K562 (cell line): ENCODE results near the gene HRH1. TPM values are rescaled to one million over a fixed set of nuclear protein-coding genes. Genes with fewer than 3 reads are reported as not detected.

ENCODE experiments used
- ATAC-seq: fragments of 200-7000 bp; cut with Tn5 transposase; 3 replicates; pipeline ENCODE4 v1.9.1; 2020; ENCODE audit warnings: moderate library complexity
- BruUV-seq: library from RNA; stranded (reverse); fragments of 400-500 nt; replicated peaks from 2 replicates; lab custom pipeline; 2021; lab: Mats Ljungman, UMichigan
- CTCF ChIA-PET: fragments of 300-600 bp; formaldehyde crosslinking; extraction: SDS; loops from one replicate; lab custom pipeline; 2021; ENCODE audit warnings: low intra/inter-chr PET ratio; lab: Yijun Ruan, JAX
- POLR2A ChIA-PET: fragments of 300-600, 350-650 bp; sonication (Branson Sonifier 250); formaldehyde crosslinking; extraction: SDS; loops from one replicate; lab custom pipeline; 2021; ENCODE audit warnings: antibody characterized with exemption, inconsistent platforms; lab: Yijun Ruan, JAX
- DNase-seq, 4 experiments: peaks; one replicate each; pipeline versions ENCODE4 v3.0.0 to v3.0.0-alpha.2; 2011 to 2018; ENCODE audit warnings: low spot score in 3 of 4, mixed read lengths in 3 of 4; ENCODE audit errors: extremely low read depth in 1 of 4
- FAIRE-seq: peaks from 2 replicates; lab custom pipeline; 2011; peaks lifted over from hg19 to GRCh38; lab: Jason Lieb, UNC
- H2AFZ ChIP-seq: 2 replicates; pipeline ENCODE4 v1.6.0; 2011; ENCODE audit warnings: low read depth, low read length, control low read depth, inconsistent platforms
- H3K27ac ChIP-seq: fragments of 200-600 bp; 3 replicates; pipeline ENCODE4 v1.8.0; 2011; ENCODE audit warnings: low read depth, mild to moderate bottlenecking, control low read depth, inconsistent platforms, low read length, moderate library complexity, mixed read lengths; ENCODE audit errors: extremely low read depth
- H3K27me3 ChIP-seq, 2 experiments: fragments of 300-600 bp in 1 of 2; 2 replicates in 1 of 2; 3 replicates in 1 of 2; pipeline versions ENCODE4 v1.6.0 to v1.8.0; 2011; ENCODE audit warnings: inconsistent platforms in 2 of 2, low read length in 2 of 2, mild to moderate bottlenecking in 1 of 2, mixed read lengths in 1 of 2, moderate library complexity in 1 of 2; ENCODE audit not compliant: control insufficient read depth in 2 of 2, insufficient read depth in 2 of 2
- H3K36me3 ChIP-seq: fragments of 300-600 bp; 3 replicates; pipeline ENCODE4 v1.8.0; 2011; ENCODE audit warnings: mild to moderate bottlenecking, low read length, inconsistent platforms; ENCODE audit not compliant: control insufficient read depth, insufficient read depth
- H3K4me1 ChIP-seq, 2 experiments: fragments of 200-600 bp in 1 of 2; replicated peaks in 1 of 2; 2 replicates in 1 of 2; 3 replicates in 1 of 2; pipeline versions ENCODE4 v1.5.1 to v1.8.0; 2011; ENCODE audit warnings: inconsistent platforms in 2 of 2, low read length in 2 of 2, mild to moderate bottlenecking in 1 of 2, mixed read lengths in 1 of 2, moderate library complexity in 1 of 2; ENCODE audit not compliant: control insufficient read depth in 2 of 2, insufficient read depth in 2 of 2
- H3K4me2 ChIP-seq: 2 replicates; pipeline ENCODE4 v1.6.1; 2011; ENCODE audit warnings: low read length, control low read depth, inconsistent platforms, mixed read lengths; ENCODE audit not compliant: insufficient read depth
- H3K4me3 ChIP-seq: fragments of 200-600 bp; sonication (generic), shearing (Covaris generic); 2 replicates; pipeline ENCODE4 v1.5.1; 2016; ENCODE audit warnings: control low read depth, inconsistent platforms
- H3K79me2 ChIP-seq: fragments of 200-600 bp; 3 replicates; pipeline ENCODE4 v1.8.0; 2011; ENCODE audit warnings: low read length, inconsistent platforms; ENCODE audit not compliant: control insufficient read depth, insufficient read depth
- H3K9ac ChIP-seq, 2 experiments: 2 replicates each; pipeline versions ENCODE4 v1.6.0 to v1.6.1; 2011; ENCODE audit warnings: low read depth in 2 of 2, low read length in 2 of 2, control low read depth in 1 of 2, inconsistent platforms in 1 of 2, mild to moderate bottlenecking in 1 of 2, mixed read lengths in 1 of 2; ENCODE audit not compliant: insufficient read depth in 1 of 2
- H3K9me1 ChIP-seq: one replicate; pipeline ENCODE4 v1.6.0; 2011; ENCODE audit warnings: inconsistent platforms, mild to moderate bottlenecking, low read length, moderate library complexity; ENCODE audit not compliant: control insufficient read depth, insufficient read depth
- H3K9me3 ChIP-seq: replicated peaks from 2 replicates; pipeline ENCODE4 v1.5.1; 2011; ENCODE audit warnings: low read depth, low read length, inconsistent platforms; ENCODE audit not compliant: control insufficient read depth, insufficient read depth
- H4K20me1 ChIP-seq: replicated peaks from 2 replicates; pipeline ENCODE4 v1.6.1; 2011; ENCODE audit warnings: low read length, inconsistent platforms, mixed read lengths; ENCODE audit not compliant: control insufficient read depth, insufficient read depth
- CBX5 ChIP-seq: IDR thresholded peaks from 2 replicates; pipeline ENCODE4 v1.6.1; 2014; ENCODE audit warnings: low read depth, borderline replicate concordance
- GABPA ChIP-seq: fragments of 200-800 bp; sonication (Bioruptor generic); conservative IDR thresholded peaks from 2 replicates; pipeline ENCODE4 v1.6.1; 2016; ENCODE audit warnings: low read depth, missing genetic modification characterization, missing compliant biosample characterization
- HEY1 ChIP-seq: fragments of 250-450 bp; sonication (Bioruptor Pico); IDR thresholded peaks from 2 replicates; pipeline ENCODE4 v1.5.0; 2020; ENCODE audit warnings: mild to moderate bottlenecking, moderate library complexity, borderline replicate concordance
- NCOA2 ChIP-seq, 2 experiments: fragments of 450-650 bp; IDR thresholded peaks; 2 replicates each; pipeline ENCODE4 v1.6.1; 2018; ENCODE audit warnings: mild to moderate bottlenecking in 2 of 2, moderate library complexity in 1 of 2; ENCODE audit not compliant: partially characterized antibody in 2 of 2
- POLR2H ChIP-seq: IDR thresholded peaks from 2 replicates; pipeline ENCODE4 v1.6.1; 2016; ENCODE audit warnings: missing genetic modification characterization, low read depth, mild to moderate bottlenecking, control low read depth, missing compliant biosample characterization, moderate library complexity
- POU5F1 ChIP-seq: fragments of 150-350 bp; IDR thresholded peaks from 2 replicates; pipeline ENCODE4 v1.6.1; 2014; ENCODE audit warnings: borderline replicate concordance, low read length, low read depth, mild to moderate bottlenecking; ENCODE audit not compliant: partially characterized antibody
- SETDB1 ChIP-seq: IDR thresholded peaks from one replicate; pipeline ENCODE4 v1.6.1; 2012; ENCODE audit warnings: low read length, control low read depth, inconsistent platforms
- SMARCA4 ChIP-seq: fragments of 450-650 bp; IDR thresholded peaks from 2 replicates; pipeline ENCODE4 v1.6.1; 2016
- SP2 ChIP-seq: IDR thresholded peaks from 2 replicates; pipeline ENCODE4 v1.6.1; 2011; ENCODE audit warnings: mild to moderate bottlenecking, low read depth, low read length, moderate library complexity; ENCODE audit not compliant: poor library complexity, severe bottlenecking; ENCODE audit errors: extremely low read depth
- ZKSCAN8 ChIP-seq: fragments of 200-800 bp; sonication (Bioruptor generic); IDR thresholded peaks from 2 replicates; pipeline ENCODE4 v1.6.1; 2016; ENCODE audit warnings: missing genetic modification characterization, missing compliant biosample characterization
- ZNF354B ChIP-seq: fragments of 250-450 bp; sonication (Bioruptor Pico); IDR thresholded peaks from 2 replicates; pipeline ENCODE4 v1.4.0; 2020
- WGBS: fragments of 100-300 bp; shearing (Covaris generic); methylation state at CpG from one replicate; pipeline ENCODE4 v1.1.6; 2016; ENCODE audit warnings: low coverage, mixed read lengths; ENCODE audit not compliant: insufficient coverage; ENCODE audit errors: missing lambda C conversion rate; 5-methylcytosine and 5-hydroxymethylcytosine counted together
- in situ Hi-C: fragments of 300-500 bp; cut with MboI; formaldehyde crosslinking; loops from 4 replicates; pipeline ENCODE4 v1.15.0; 2018; ENCODE audit warnings: inconsistent platforms, mixed read lengths
- intact Hi-C: fragments of 100-400 bp; cut with micrococcal nuclease; formaldehyde crosslinking; loops from 2 replicates; pipeline ENCODE4 v1.14.2; 2022
- polyA plus RNA-seq, 8 experiments: library from polyadenylated mRNA; depleted of rRNA in 4 of 8; stranded (reverse) in 5 of 8; unstranded in 3 of 8; fragments of >200 nt; fragmentation: Nextera tagmentation in 2 of 8; fragmentation: Illumina TruSeq in 1 of 8; extraction: Ambion mirVana in 2 of 8; extraction: Trizol in 1 of 8; gene quantifications; 2 replicates each; pipeline versions ENCODE4 v1.2.1 to v1.2.3, GENCODE V29; 2011 to 2014; ENCODE audit warnings: inconsistent platforms in 1 of 8, missing spikeins in 1 of 8
- total RNA-seq, 7 experiments: library from RNA; depleted of rRNA in 6 of 7; stranded (reverse); fragments of >200 nt in 6 of 7; fragmentation: Illumina TruSeq in 2 of 7; extraction: Trizol in 2 of 7; gene quantifications; 2 replicates each; pipeline versions ENCODE4 v1.2.1 to v1.2.3, GENCODE V29; 2011 to 2021; ENCODE audit warnings: low replicate concordance in 1 of 7

Gene HRH1
- total and polyA plus RNA-seq, 9 of the 15 experiments (the other 6 are each of a cell fraction or from before 2014, with no cell fraction given), result 0.03 to 0.15 (median 0.06) TPM; not detected in 1

DNA sequence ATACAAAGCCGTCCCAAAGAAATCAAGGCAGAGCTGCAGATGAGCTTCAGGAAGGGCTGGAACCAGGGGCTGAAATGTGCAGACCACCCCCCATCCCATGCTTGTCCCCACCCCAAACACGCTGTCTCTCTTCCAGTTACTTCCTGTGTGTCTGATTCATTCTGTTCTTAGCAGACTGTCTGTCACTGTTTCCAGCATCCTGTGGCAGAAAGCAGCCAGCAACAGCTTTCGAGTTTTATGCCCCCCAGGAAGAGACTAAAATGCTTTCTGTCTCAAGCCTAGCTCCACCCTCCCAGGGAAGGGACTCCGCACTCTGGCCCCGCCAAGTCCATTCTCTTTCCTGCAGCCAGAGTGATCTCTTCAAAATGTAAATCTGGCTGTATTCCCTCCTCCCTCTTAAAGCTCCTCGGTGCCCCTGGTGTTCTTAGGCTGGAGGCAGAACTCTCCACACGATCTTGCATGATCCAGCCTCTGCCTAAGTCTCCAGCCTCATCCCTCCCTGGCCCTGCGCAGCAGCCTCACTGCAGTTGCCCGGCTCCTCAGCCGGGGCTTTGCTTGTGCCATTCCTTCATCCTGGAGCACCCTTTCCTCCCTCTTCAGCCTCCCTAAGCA is 41.5 kb downstream of the HRH1 start:
- Histone ChIP-seq H3K9me1 (no peaks in the 10 kb centered on the region), H3K27ac (no peak overlapping the region), H3K9ac (no peak overlapping the region), H3K4me2 (no peak overlapping the region), H3K4me3 (no peak overlapping the region), H3K79me2 (no peaks in the 10 kb centered on the region), H3K4me1 (no peaks in the 10 kb centered on the region), H3K36me3 (no peaks in the 10 kb centered on the region), H3K27me3 (peaks cover 25 to 38% of the 10 kb centered on the region in 2 experiments; a peak in 4 of 5 replicates), H2AFZ (no peak overlapping the region), H4K20me1 (peaks cover 4% of the 10 kb centered on the region; the same call in 1 of the 2 replicates), H3K9me3 (no peaks in the 10 kb centered on the region)
- ChIA-PET CTCF (interaction anchor here (0.6 kb wide), 1 partner anchor 825 kb away, joined by 3 read pairs; no protein-coding TSS in a partner anchor), POLR2A (interaction anchor here (0.6 to 0.8 kb wide), 2 partner anchors 8 to 320 kb away, joined by 3 read pairs; no protein-coding TSS in a partner anchor)
- ATAC-seq (no peak), FAIRE-seq (no peak), DNase-seq (no peak)
- in situ Hi-C loops (no loop called here), intact Hi-C loops (no loop called here)
- BruUV-seq, result no TSS peak
- no peak for TF ChIP-seq ZKSCAN8 (CRISPR knock-in tag)
- TF ChIP-seq HEY1 (CRISPR knock-in tag), result no peak
- no peak for TF ChIP-seq GABPA (tag)
- no peak for TF ChIP-seq ZNF354B (CRISPR knock-in tag)
- no peak for TF ChIP-seq CBX5
- no peak for TF ChIP-seq NCOA2 (IDR thresholded peaks at IDR 0.05; ENCODE audit: partially characterized antibody in 2 of 2)
- TF ChIP-seq POU5F1, result no peak
- TF ChIP-seq SP2, result no peak
- no peak for TF ChIP-seq SMARCA4
- no peak for TF ChIP-seq POLR2H (tag)
- TF ChIP-seq SETDB1, result no peak
- WGBS, result 2% methylated on average over 9 of the region's 10 CpGs
